H9 (cell line): ENCODE data around the gene SSBP3. TPM values are rescaled to one million over a fixed set of nuclear protein-coding genes. Genes with fewer than 3 reads are reported as not detected.

ENCODE experiments used
- DNase-seq: peaks from one replicate; pipeline ENCODE4 v3.0.0-alpha.2; 2017
- H2AFZ ChIP-seq: one replicate; pipeline ENCODE4 v1.6.1; 2013; ENCODE audit warnings: mild to moderate bottlenecking, low read length, control low read depth, moderate library complexity
- H2AK5ac ChIP-seq: 2 replicates; pipeline ENCODE4 v1.6.1; 2013; ENCODE audit warnings: low read length, control low read depth, mixed read lengths; ENCODE audit not compliant: insufficient read length
- H2BK120ac ChIP-seq: one replicate; pipeline ENCODE4 v1.6.1; 2013; ENCODE audit warnings: low read depth, mild to moderate bottlenecking, low read length, control low read depth, inconsistent platforms; ENCODE audit not compliant: poor library complexity, severe bottlenecking
- H2BK12ac ChIP-seq: 2 replicates; pipeline ENCODE4 v1.6.1; 2013; ENCODE audit warnings: low read length, control low read depth, mixed read lengths, low read depth; ENCODE audit not compliant: insufficient read length
- H2BK15ac ChIP-seq: 2 replicates; pipeline ENCODE4 v1.6.1; 2013; ENCODE audit warnings: low read depth, low read length, control low read depth
- H2BK20ac ChIP-seq: one replicate; pipeline ENCODE4 v1.6.1; 2013; ENCODE audit warnings: low read depth, mild to moderate bottlenecking, low read length, control low read depth, inconsistent platforms; ENCODE audit not compliant: poor library complexity, severe bottlenecking
- H2BK5ac ChIP-seq: 2 replicates; pipeline ENCODE4 v1.6.1; 2013; ENCODE audit warnings: low read length, control low read depth, mixed read lengths; ENCODE audit not compliant: insufficient read length
- H3K14ac ChIP-seq: 2 replicates; pipeline ENCODE4 v1.6.1; 2013; ENCODE audit warnings: low read length, control low read depth; ENCODE audit not compliant: insufficient read depth
- H3K18ac ChIP-seq: 2 replicates; pipeline ENCODE4 v1.6.1; 2013; ENCODE audit warnings: low read depth, mild to moderate bottlenecking, mixed read lengths, low read length, control low read depth; ENCODE audit not compliant: insufficient read length
- H3K23ac ChIP-seq: 2 replicates; pipeline ENCODE4 v1.6.1; 2013; ENCODE audit warnings: low read length, control low read depth, mixed read lengths, low read depth; ENCODE audit not compliant: insufficient read length
- H3K23me2 ChIP-seq: 2 replicates; pipeline ENCODE4 v1.6.1; 2013; ENCODE audit warnings: low read depth, mild to moderate bottlenecking, mixed read lengths, low read length, control low read depth; ENCODE audit not compliant: insufficient read length, poor library complexity, severe bottlenecking
- H3K27ac ChIP-seq: 2 replicates; pipeline ENCODE4 v1.5.1; 2013; ENCODE audit warnings: low read length, control low read depth, mixed read lengths, low read depth; ENCODE audit not compliant: insufficient read length
- H3K27me3 ChIP-seq: 2 replicates; pipeline ENCODE4 v1.6.1; 2013; ENCODE audit warnings: low read length, control low read depth, inconsistent platforms; ENCODE audit not compliant: insufficient read depth
- H3K4ac ChIP-seq: 2 replicates; pipeline ENCODE4 v1.6.1; 2013; ENCODE audit warnings: low read depth, mild to moderate bottlenecking, control low read depth, inconsistent platforms, low read length, moderate library complexity
- H3K4me1 ChIP-seq: 2 replicates; pipeline ENCODE4 v1.6.1; 2013; ENCODE audit warnings: low read length, control low read depth, inconsistent platforms; ENCODE audit not compliant: insufficient read depth
- H3K4me2 ChIP-seq: 2 replicates; pipeline ENCODE4 v1.6.1; 2013; ENCODE audit warnings: low read length, control low read depth, mixed read lengths; ENCODE audit not compliant: insufficient read length, insufficient read depth
- H3K56ac ChIP-seq: 2 replicates; pipeline ENCODE4 v1.6.1; 2013; ENCODE audit warnings: low read depth, mild to moderate bottlenecking, mixed read lengths, low read length, control low read depth; ENCODE audit not compliant: insufficient read length
- H3K79me1 ChIP-seq: 2 replicates; pipeline ENCODE4 v1.6.1; 2013; ENCODE audit warnings: low read depth, mild to moderate bottlenecking, moderate library complexity, low read length, control low read depth, inconsistent platforms; ENCODE audit not compliant: insufficient read depth, poor library complexity, severe bottlenecking
- H3K79me2 ChIP-seq: 2 replicates; pipeline ENCODE4 v1.6.1; 2013; ENCODE audit warnings: low read length, control low read depth, inconsistent platforms; ENCODE audit not compliant: insufficient read depth
- H3K9ac ChIP-seq: 2 replicates; pipeline ENCODE4 v1.6.1; 2013; ENCODE audit warnings: low read length, control low read depth, mixed read lengths; ENCODE audit not compliant: insufficient read length; ENCODE audit errors: extremely low read depth
- H3K9me3 ChIP-seq: one replicate; pipeline ENCODE4 v1.6.1; 2013; ENCODE audit warnings: low read depth, low read length, inconsistent platforms; ENCODE audit not compliant: control insufficient read depth
- H3T11ph ChIP-seq: one replicate; pipeline ENCODE4 v1.6.1; 2013; ENCODE audit warnings: mild to moderate bottlenecking, low read length, control low read depth, inconsistent platforms
- H4K20me1 ChIP-seq: one replicate; pipeline ENCODE4 v1.6.1; 2013; ENCODE audit not compliant: control insufficient read depth, insufficient read length, insufficient read depth
- H4K5ac ChIP-seq: 2 replicates; pipeline ENCODE4 v1.6.1; 2013; ENCODE audit warnings: low read depth, mild to moderate bottlenecking, mixed read lengths, low read length, control low read depth; ENCODE audit not compliant: insufficient read length
- H4K8ac ChIP-seq: replicated peaks from 2 replicates; pipeline ENCODE4 v1.6.1; 2013; ENCODE audit warnings: low read length, control low read depth, mixed read lengths, low read depth; ENCODE audit not compliant: insufficient read length
- H4K91ac ChIP-seq: 2 replicates; pipeline ENCODE4 v1.6.1; 2013; ENCODE audit warnings: low read depth, mild to moderate bottlenecking, moderate library complexity, mixed read lengths, low read length, control low read depth; ENCODE audit not compliant: insufficient read length
- H3K27ac Mint-ChIP-seq, 3 experiments: 2 replicates in 2 of 3; 3 replicates in 1 of 3; pipeline ENCODE4 v1.8.0; 2020 to 2021; ENCODE audit warnings: mixed read lengths in 3 of 3, mild to moderate bottlenecking in 1 of 3, moderate library complexity in 1 of 3
- H3K27me3 Mint-ChIP-seq: 2 replicates; pipeline ENCODE4 v1.8.0; 2021; ENCODE audit warnings: low read depth, mild to moderate bottlenecking, moderate library complexity, mixed read lengths
- H3K36me3 Mint-ChIP-seq, 3 experiments: 2 replicates in 2 of 3; 3 replicates in 1 of 3; pipeline ENCODE4 v1.8.0; 2020 to 2021; ENCODE audit warnings: low read depth in 3 of 3, mixed read lengths in 3 of 3; ENCODE audit not compliant: insufficient read depth in 1 of 3
- H3K4me1 Mint-ChIP-seq, 2 experiments: 2 replicates each; pipeline ENCODE4 v1.8.0; 2020; ENCODE audit warnings: mixed read lengths in 2 of 2
- H3K4me3 Mint-ChIP-seq, 2 experiments: 2 replicates in 1 of 2; 3 replicates in 1 of 2; pipeline ENCODE4 v1.8.0; 2020 to 2021; ENCODE audit warnings: mild to moderate bottlenecking in 2 of 2, mixed read lengths in 2 of 2, moderate library complexity in 1 of 2
- H3K9me3 Mint-ChIP-seq, 2 experiments: 2 replicates in 1 of 2; 3 replicates in 1 of 2; pipeline ENCODE4 v1.8.0; 2020; ENCODE audit warnings: mild to moderate bottlenecking in 2 of 2, mixed read lengths in 2 of 2, moderate library complexity in 1 of 2
- CTCF ChIP-seq: fragments of 200-600 bp; sonication (generic); conservative IDR thresholded peaks from 3 replicates; pipeline ENCODE4 v1.8.0; 2021; ENCODE audit warnings: antibody characterized with exemption, mild to moderate bottlenecking
- WGBS: extraction: QIAGEN DNeasy Blood & Tissue Kit; methylation state at CpG from one replicate; pipeline ENCODE4 v1.1.7; 2013; ENCODE audit warnings: missing lambda C conversion rate, low lambda C conversion rate, mixed read lengths; ENCODE audit not compliant: insufficient read length; ENCODE audit errors: extremely low coverage; 5-methylcytosine and 5-hydroxymethylcytosine counted together
- total RNA-seq: library from RNA; stranded (reverse); gene quantifications from 2 replicates; pipeline ENCODE4 v1.2.1, GENCODE V29; 2021

The SSBP3 gene
- total RNA-seq, 1 experiment from 2014 or later: 126 TPM

GRCh38 chr1:54387419-54387818, 18.8 kb downstream of the SSBP3 start:
- no peak overlapping the region for H3K9ac ChIP-seq
- H3K27ac Mint-ChIP-seq: peak overlapping the region in 1 of 3 experiments; percentile 70; a peak in 2 of 7 replicates
- WGBS: no CpG with 5 or more reads among the region's 5 CpGs

More at GRCh38 chr1:54387419-54387818, 18.8 kb downstream of the SSBP3 start:
- no peak overlapping the region for H3K18ac ChIP-seq
- Mint-ChIP-seq H3K4me3 (no peak overlapping the region), H3K9me3 (no peaks in the 10 kb centered on the region), H3K27me3 (no peaks in the 10 kb centered on the region), H3K36me3 (peaks cover 14 to 50% (median 39%) of the 10 kb centered on the region in 3 experiments), H3K4me1 (peaks cover 44% of the 10 kb centered on the region in 2 experiments)
- H2BK120ac ChIP-seq: no peak overlapping the region
- peaks cover 4% of the 10 kb centered on the region for H3K79me1 ChIP-seq
- H3K4me2 ChIP-seq: no peak overlapping the region
- H3T11ph ChIP-seq: no peak overlapping the region
- no peak overlapping the region for H2AK5ac ChIP-seq
- H3K27ac ChIP-seq: no peak overlapping the region
- H3K9me3 ChIP-seq: no peaks in the 10 kb centered on the region
- H3K23me2 ChIP-seq: no peaks in the 10 kb centered on the region
- no peak overlapping the region for H2AFZ ChIP-seq
- no peak overlapping the region for H4K5ac ChIP-seq
- peaks cover 6% of the 10 kb centered on the region for H4K20me1 ChIP-seq
- H4K91ac ChIP-seq: no peak overlapping the region
- H3K27me3 ChIP-seq: no peaks in the 10 kb centered on the region
- no peak overlapping the region for H4K8ac ChIP-seq
- H2BK5ac ChIP-seq: no peak overlapping the region
- H2BK15ac ChIP-seq: no peak overlapping the region
- no peak for TF ChIP-seq CTCF
- no peak overlapping the region for H3K14ac ChIP-seq
- H3K23ac ChIP-seq: no peak overlapping the region
- no peak for DNase-seq
- no peak overlapping the region for H3K4ac ChIP-seq
- no peak overlapping the region for H2BK12ac ChIP-seq
- H3K79me2 ChIP-seq: peaks cover 28% of the 10 kb centered on the region
- peaks cover 2% of the 10 kb centered on the region; the same call in 1 of the 2 replicates for H3K4me1 ChIP-seq
- H3K56ac ChIP-seq: no peak overlapping the region
- no peak overlapping the region for H2BK20ac ChIP-seq
